HEK293T (cell line): Measurements from ENCODE around the gene SBDS.

Experiments used
- CTCF ChIA-PET: fragments of 350-600 bp; formaldehyde crosslinking; extraction: SDS; loops from one replicate; lab custom pipeline; 2021; ENCODE audit warnings: antibody characterized with exemption, inconsistent platforms; lab: Yijun Ruan, JAX
- POLR2A ChIA-PET: fragments of 350-600 bp; formaldehyde crosslinking; extraction: SDS; loops from one replicate; lab custom pipeline; 2020; ENCODE audit warnings: antibody characterized with exemption, inconsistent platforms; lab: Yijun Ruan, JAX
- DNase-seq: peaks from one replicate; pipeline ENCODE4 v3.0.0; 2012; ENCODE audit warnings: mixed read lengths; ENCODE audit errors: extremely low spot score
- ARNT ChIP-seq: fragments of 450-650 bp; IDR thresholded peaks from 2 replicates; pipeline ENCODE4 v1.6.1; 2017; ENCODE audit warnings: mild to moderate bottlenecking
- BHLHE40 ChIP-seq: fragments of 450-650 bp; IDR thresholded peaks from 2 replicates; pipeline ENCODE4 v1.6.1; 2016; ENCODE audit warnings: mild to moderate bottlenecking, moderate library complexity, borderline replicate concordance
- CTBP1 ChIP-seq: fragments of 450-650 bp; IDR thresholded peaks from 2 replicates; pipeline ENCODE4 v1.6.1; 2016; ENCODE audit warnings: borderline replicate concordance
- ELF4 ChIP-seq: fragments of 450-650 bp; IDR thresholded peaks from 2 replicates; pipeline ENCODE4 v1.6.1; 2017; ENCODE audit warnings: antibody characterized with exemption
- FOXA1 ChIP-seq: fragments of 450-650 bp; IDR thresholded peaks from 2 replicates; pipeline ENCODE4 v1.6.1; 2016; ENCODE audit warnings: mild to moderate bottlenecking
- FOXK2 ChIP-seq: fragments of 450-650 bp; IDR thresholded peaks from 2 replicates; pipeline ENCODE4 v1.6.1; 2016; ENCODE audit warnings: mild to moderate bottlenecking
- FOXM1 ChIP-seq: fragments of 450-650 bp; IDR thresholded peaks from 2 replicates; pipeline ENCODE4 v1.6.1; 2017; ENCODE audit warnings: mild to moderate bottlenecking, borderline replicate concordance
- HDGF ChIP-seq: fragments of 450-650 bp; IDR thresholded peaks from 2 replicates; pipeline ENCODE4 v1.6.1; 2017; ENCODE audit warnings: antibody characterized with exemption, borderline replicate concordance
- L3MBTL2 ChIP-seq: fragments of 450-650 bp; conservative IDR thresholded peaks from 2 replicates; pipeline ENCODE4 v1.6.1; 2016; ENCODE audit warnings: mild to moderate bottlenecking
- LEF1 ChIP-seq: fragments of 450-650 bp; IDR thresholded peaks from 2 replicates; pipeline ENCODE4 v1.6.1; 2017; ENCODE audit warnings: mild to moderate bottlenecking, borderline replicate concordance
- NFRKB ChIP-seq: fragments of 450-650 bp; IDR thresholded peaks from 2 replicates; pipeline ENCODE4 v1.6.1; 2016; ENCODE audit warnings: mild to moderate bottlenecking, moderate library complexity
- PKNOX1 ChIP-seq: fragments of 450-650 bp; IDR thresholded peaks from 2 replicates; pipeline ENCODE4 v1.6.1; 2016
- SP1 ChIP-seq: fragments of 450-650 bp; IDR thresholded peaks from 2 replicates; pipeline ENCODE4 v1.6.1; 2017
- SUZ12 ChIP-seq: fragments of 450-650 bp; IDR thresholded peaks from 2 replicates; pipeline ENCODE4 v1.6.1; 2016; ENCODE audit warnings: mild to moderate bottlenecking
- TARDBP ChIP-seq: fragments of 450-650 bp; IDR thresholded peaks from 2 replicates; pipeline ENCODE4 v1.6.1; 2016
- ZNF384 ChIP-seq: fragments of 450-650 bp; IDR thresholded peaks from 2 replicates; pipeline ENCODE4 v1.6.1; 2016

SBDS gene

GRCh38 chr7:66948480-66949109 is 46.8 kb downstream of the SBDS start:
- TF ChIP-seq SUZ12 (no peak), HDGF (no peak), SP1 (no peak), CTBP1 (no peak), ELF4 (no peak), NFRKB (no peak), ZNF384 (no peak), FOXA1 (no peak), TARDBP (no peak), LEF1 (no peak), L3MBTL2 (no peak), BHLHE40 (no peak), ARNT (no peak), PKNOX1 (no peak), FOXK2 (no peak), FOXM1 (no peak)
- DNase-seq = no peak
- ChIA-PET CTCF (no interaction called here), POLR2A (no interaction called here)

- no peak for DNase-seq
- ChIA-PET POLR2A (no interaction called here), CTCF (no interaction called here)
- TF ChIP-seq TARDBP (no peak), FOXK2 (no peak), HDGF (no peak), LEF1 (no peak), SUZ12 (no peak), BHLHE40 (no peak), ZNF384 (no peak), CTBP1 (no peak), PKNOX1 (no peak), ELF4 (no peak), SP1 (no peak), NFRKB (no peak), L3MBTL2 (no peak), ARNT (no peak), FOXM1 (no peak)
Observed at GRCh38 chr7:66946545-66946944, 48.8 kb downstream of the SBDS start.

- DNase-seq = no peak
- CTCF ChIA-PET = no interaction called here
Observed at GRCh38 chr7:66939325-66939724, 56.1 kb downstream of the SBDS start.

GRCh38 chr7:66937940-66938339 is 57.4 kb downstream of the SBDS start:
- TF ChIP-seq PKNOX1 (no peak), HDGF (no peak), SP1 (no peak), FOXA1 (no peak), FOXK2 (no peak), FOXM1 (no peak), CTBP1 (no peak)
- ChIA-PET POLR2A (no interaction called here), CTCF (no interaction called here)
- no peak for DNase-seq

More at GRCh38 chr7:66939325-66939724, 56.1 kb downstream of the SBDS start:
- TF ChIP-seq BHLHE40 (no peak), SUZ12 (no peak), ELF4 (no peak), ZNF384 (no peak), LEF1 (no peak), CTBP1 (no peak), PKNOX1 (no peak), FOXK2 (no peak), TARDBP (no peak), HDGF (no peak), NFRKB (no peak), FOXM1 (no peak), FOXA1 (no peak), SP1 (no peak), L3MBTL2 (no peak), ARNT (no peak)
- POLR2A ChIA-PET = no interaction called here
